Measurements from ENCODE around the gene HACL1.
"Not testable (repeated sequence)": the region's sequence is repeated elsewhere in the genome, so short reads cannot be mapped to it uniquely, and the experiment has no call there.

DNA sequence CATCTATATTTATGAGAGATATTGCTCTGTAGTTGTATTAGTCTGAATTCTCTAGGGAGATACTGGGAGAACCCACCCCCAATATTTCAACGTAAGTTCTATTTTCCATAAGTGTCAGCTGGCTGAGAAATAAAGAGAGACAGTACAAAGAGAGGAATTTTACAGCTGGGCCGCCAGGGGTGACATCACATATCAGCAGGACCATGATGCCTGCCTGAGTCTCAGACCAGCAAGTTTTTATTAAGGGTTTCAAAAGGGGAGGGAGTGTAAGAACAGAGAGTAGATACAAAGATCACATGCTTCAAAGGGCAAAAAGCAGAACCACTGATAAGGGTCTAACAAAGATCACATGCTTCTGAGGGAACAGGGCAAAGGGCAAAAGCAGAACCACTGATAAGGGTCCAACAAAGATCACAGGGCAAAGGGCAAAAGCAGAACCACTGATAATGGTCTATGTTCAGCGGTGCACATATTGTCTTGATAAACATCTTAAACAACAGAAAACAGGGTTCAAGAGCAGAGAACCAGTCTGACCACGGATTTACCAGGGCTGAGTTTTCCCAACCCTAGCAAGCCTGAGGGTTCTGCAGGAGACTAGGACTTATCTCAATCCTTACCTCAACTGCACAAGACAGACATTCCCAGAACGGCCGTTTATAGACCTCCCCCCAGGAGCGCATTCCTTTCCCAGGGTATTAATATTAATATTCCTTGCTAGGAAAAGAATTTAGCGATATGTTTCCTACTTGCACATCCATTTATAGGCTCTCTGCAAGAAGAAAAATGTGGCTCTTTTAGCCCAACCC is 18.5 kb upstream of the HACL1 start:
- TF ChIP-seq TCF12 (IDR thresholded peaks at IDR 0.05); MXI1 (IDR thresholded peaks at IDR 0.05; ENCODE audit: low read depth, low read length); NFIC (IDR thresholded peaks at IDR 0.05; ENCODE audit: borderline replicate concordance); SIN3A (IDR thresholded peaks at IDR 0.05; ENCODE audit: borderline replicate concordance, low read depth, low read length); TEAD4 (IDR thresholded peaks at IDR 0.05; ENCODE audit: borderline replicate concordance, insufficient read depth); POLR2AphosphoS5 (IDR thresholded peaks at IDR 0.05; ENCODE audit: low read depth, low read length); GABPA (IDR thresholded peaks at IDR 0.05; ENCODE audit: low read depth): not testable (repeated sequence)
- TF ChIP-seq, protein P1, sequence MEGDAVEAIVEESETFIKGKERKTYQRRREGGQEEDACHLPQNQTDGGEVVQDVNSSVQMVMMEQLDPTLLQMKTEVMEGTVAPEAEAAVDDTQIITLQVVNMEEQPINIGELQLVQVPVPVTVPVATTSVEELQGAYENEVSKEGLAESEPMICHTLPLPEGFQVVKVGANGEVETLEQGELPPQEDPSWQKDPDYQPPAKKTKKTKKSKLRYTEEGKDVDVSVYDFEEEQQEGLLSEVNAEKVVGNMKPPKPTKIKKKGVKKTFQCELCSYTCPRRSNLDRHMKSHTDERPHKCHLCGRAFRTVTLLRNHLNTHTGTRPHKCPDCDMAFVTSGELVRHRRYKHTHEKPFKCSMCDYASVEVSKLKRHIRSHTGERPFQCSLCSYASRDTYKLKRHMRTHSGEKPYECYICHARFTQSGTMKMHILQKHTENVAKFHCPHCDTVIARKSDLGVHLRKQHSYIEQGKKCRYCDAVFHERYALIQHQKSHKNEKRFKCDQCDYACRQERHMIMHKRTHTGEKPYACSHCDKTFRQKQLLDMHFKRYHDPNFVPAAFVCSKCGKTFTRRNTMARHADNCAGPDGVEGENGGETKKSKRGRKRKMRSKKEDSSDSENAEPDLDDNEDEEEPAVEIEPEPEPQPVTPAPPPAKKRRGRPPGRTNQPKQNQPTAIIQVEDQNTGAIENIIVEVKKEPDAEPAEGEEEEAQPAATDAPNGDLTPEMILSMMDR (IDR thresholded peaks at IDR 0.05): not testable (repeated sequence)
